Measurements from ENCODE around the gene EGFL7. TPM values are rescaled to one million over a fixed set of nuclear protein-coding genes. Genes with fewer than 3 reads are reported as not detected.

The EGFL7 gene
- total RNA-seq, 6 experiments from 2014 or later, result 26.7 to 54.2 (median 45.8) TPM

- ATAC-seq, result peak in 3 of 4 donors; percentile 5 to 7 (median 6)
These were observed 49.3 kb downstream of the EGFL7 start, which contains the start of gene DIPK1B for GRCh38 chr9:136711751-136712689. TSS of gene DIPK1B (plus strand) at chr9:136712572. CDS start at chr9:136712666, 94 bp downstream.

DNA sequence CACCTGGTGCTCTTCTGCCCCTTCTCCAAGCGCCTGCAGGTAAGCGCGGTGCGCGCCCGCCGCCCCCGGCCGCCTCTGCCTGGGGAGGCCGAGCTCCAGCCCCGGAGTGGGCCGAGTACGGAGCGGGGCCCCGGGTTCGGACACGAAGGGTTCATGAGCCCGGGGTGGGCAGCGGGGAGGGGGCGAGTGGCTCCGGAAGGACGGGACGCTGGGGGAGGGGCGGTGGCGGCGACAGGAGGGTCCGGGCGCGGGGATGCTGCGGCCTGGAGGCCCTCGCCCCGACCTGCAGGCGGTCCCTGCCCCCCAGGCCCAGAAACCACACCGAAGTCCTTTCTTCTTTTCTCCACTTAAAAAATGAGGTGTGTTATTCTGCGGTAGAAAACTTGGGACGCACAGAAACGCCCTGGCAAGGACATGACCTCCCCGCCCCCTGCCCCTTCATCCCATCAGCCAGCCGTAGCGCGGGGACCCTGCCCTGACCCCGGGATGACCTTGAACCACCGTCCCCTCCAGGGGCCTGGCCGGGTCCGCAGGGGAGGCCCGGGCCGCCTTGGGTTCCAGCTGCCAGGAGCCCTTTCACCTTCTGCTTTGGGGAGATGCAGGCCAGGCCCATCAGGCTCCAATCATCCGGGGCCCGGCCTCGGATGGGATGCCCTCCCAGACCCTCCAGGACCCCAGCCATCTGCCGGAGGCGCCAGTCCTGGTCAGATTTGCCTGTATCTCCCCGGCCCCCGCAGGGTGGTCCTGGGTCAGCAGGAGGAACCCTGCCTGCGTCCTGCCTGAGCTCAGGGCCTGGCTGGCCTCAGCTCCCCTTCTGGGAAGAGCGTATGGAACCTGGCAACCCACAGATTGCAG, 50.2 kb downstream of the EGFL7 start:
- Histone ChIP-seq H3K4me1 (peaks cover 0 to 12% (median 2%) of the 10 kb centered on the region in 4 donors), H3K27ac (peak overlapping the region in 1 of 3 donors; percentile 29), H3K27me3 (no peaks in the 10 kb centered on the region), H3K9me3 (no peaks in the 10 kb centered on the region), H3K4me3 (peak overlapping the region; percentile 42 to 50 (median 44)), H3K36me3 (no peaks in the 10 kb centered on the region)
- TF ChIP-seq, protein P1, sequence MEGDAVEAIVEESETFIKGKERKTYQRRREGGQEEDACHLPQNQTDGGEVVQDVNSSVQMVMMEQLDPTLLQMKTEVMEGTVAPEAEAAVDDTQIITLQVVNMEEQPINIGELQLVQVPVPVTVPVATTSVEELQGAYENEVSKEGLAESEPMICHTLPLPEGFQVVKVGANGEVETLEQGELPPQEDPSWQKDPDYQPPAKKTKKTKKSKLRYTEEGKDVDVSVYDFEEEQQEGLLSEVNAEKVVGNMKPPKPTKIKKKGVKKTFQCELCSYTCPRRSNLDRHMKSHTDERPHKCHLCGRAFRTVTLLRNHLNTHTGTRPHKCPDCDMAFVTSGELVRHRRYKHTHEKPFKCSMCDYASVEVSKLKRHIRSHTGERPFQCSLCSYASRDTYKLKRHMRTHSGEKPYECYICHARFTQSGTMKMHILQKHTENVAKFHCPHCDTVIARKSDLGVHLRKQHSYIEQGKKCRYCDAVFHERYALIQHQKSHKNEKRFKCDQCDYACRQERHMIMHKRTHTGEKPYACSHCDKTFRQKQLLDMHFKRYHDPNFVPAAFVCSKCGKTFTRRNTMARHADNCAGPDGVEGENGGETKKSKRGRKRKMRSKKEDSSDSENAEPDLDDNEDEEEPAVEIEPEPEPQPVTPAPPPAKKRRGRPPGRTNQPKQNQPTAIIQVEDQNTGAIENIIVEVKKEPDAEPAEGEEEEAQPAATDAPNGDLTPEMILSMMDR (IDR thresholded peaks at IDR 0.05), result no peak
- no peak for TF ChIP-seq POLR2A (IDR thresholded peaks at IDR 0.05)
- 1% methylated on average over 22 of the region's 56 CpGs for WGBS (ENCODE audit: insufficient coverage, low coverage, low lambda C conversion rate, missing lambda C conversion rate)
- peak in 2 of 4 donors; percentile 1 to 23 for ATAC-seq
- intact Hi-C loops (cut with DNase I), result no loop called here
- peak in 1 of 3 donors; percentile 56 for DNase-seq

More at GRCh38 chr9:136711751-136712689, 49.3 kb downstream of the EGFL7 start, which contains the start of gene DIPK1B:
- no peaks in the 10 kb centered on the region for H3K36me3 ChIP-seq
- H3K4me3 ChIP-seq, result peak within 1 kb of the TSS; percentile 42 to 50 (median 44)
- DNase-seq, result peak in 1 of 3 donors; percentile 60
- H3K27me3 ChIP-seq, result no peaks in the 10 kb centered on the region
- intact Hi-C loops (cut with DNase I), result no loop called here
- H3K4me1 ChIP-seq, result peaks cover 0 to 12% (median 2%) of the 10 kb centered on the region in 4 donors
- WGBS (ENCODE audit: insufficient coverage, low coverage, low lambda C conversion rate, missing lambda C conversion rate), result 34% methylated on average over 20 of the region's 119 CpGs
- peak within 1 kb of the TSS in 2 of 3 donors; percentile 3 to 29 for H3K27ac ChIP-seq
- no peaks in the 10 kb centered on the region for H3K9me3 ChIP-seq
- TF ChIP-seq POLR2A (IDR thresholded peaks at IDR 0.05), result no peak
- TF ChIP-seq, protein P1 (IDR thresholded peaks at IDR 0.05), result no peak

GRCh38 chr9:136713550-136713949, 50.8 kb downstream of the EGFL7 start:
- intact Hi-C loops (cut with DNase I), result no loop called here
- no peaks in the 10 kb centered on the region for H3K9me3 ChIP-seq
- ATAC-seq (no peak), DNase-seq (peak in 1 of 3 donors; percentile 58)
- TF ChIP-seq, protein P1 (IDR thresholded peaks at IDR 0.05), result no peak
- TF ChIP-seq POLR2A (IDR thresholded peaks at IDR 0.05), result no peak
- H3K27ac ChIP-seq, result peak overlapping the region in 1 of 3 donors; percentile 22
- no peaks in the 10 kb centered on the region for H3K36me3 ChIP-seq
- H3K4me1 ChIP-seq, result peaks cover 0 to 12% (median 2%) of the 10 kb centered on the region in 4 donors
- no peaks in the 10 kb centered on the region for H3K27me3 ChIP-seq
- H3K4me3 ChIP-seq, result peak overlapping the region in 1 of 3 donors; percentile 50
- no CpG with 5 or more reads among the region's 8 CpGs for WGBS (ENCODE audit: insufficient coverage, low coverage, low lambda C conversion rate, missing lambda C conversion rate)

All from right lobe of liver (tissue), 6 donors.